Stimulated activated CD4-positive, alpha-beta T cell treated with anti-CD3 and anti-CD28 coated beads, Interleukin-15, amount 100 ng/mL, for 48 hours (primary cell): ENCODE measurements around the gene TMEM185B.
"Not testable (repeated sequence)": the region's sequence is repeated elsewhere in the genome, so short reads cannot be mapped to it uniquely, and the experiment has no call there.

Experiments used
- DNase-seq, 2 donors: peaks; one replicate each; pipeline ENCODE4 v3.0.0-alpha.2; 2020; ENCODE audit warnings: low read depth in 2 of 2

TMEM185B gene

GRCh38 chr2:120223034-120223912 is at the start of gene TMEM185B:
Gene TMEM185B, minus strand, starts transcription at chr2:120223400. Its CDS starts 424 bp downstream, at chr2:120222976.
- DNase-seq = peak; percentile 79 to 86

GRCh38 chr2:120271711-120272379 is 48.6 kb upstream of the TMEM185B start:
- no peak for DNase-seq

- no peak for DNase-seq
Observed at GRCh38 chr2:120269816-120270215, 46.6 kb upstream of the TMEM185B start.

- no peak for DNase-seq
Observed at GRCh38 chr2:120269076-120269744, 46.0 kb upstream of the TMEM185B start.

DNA sequence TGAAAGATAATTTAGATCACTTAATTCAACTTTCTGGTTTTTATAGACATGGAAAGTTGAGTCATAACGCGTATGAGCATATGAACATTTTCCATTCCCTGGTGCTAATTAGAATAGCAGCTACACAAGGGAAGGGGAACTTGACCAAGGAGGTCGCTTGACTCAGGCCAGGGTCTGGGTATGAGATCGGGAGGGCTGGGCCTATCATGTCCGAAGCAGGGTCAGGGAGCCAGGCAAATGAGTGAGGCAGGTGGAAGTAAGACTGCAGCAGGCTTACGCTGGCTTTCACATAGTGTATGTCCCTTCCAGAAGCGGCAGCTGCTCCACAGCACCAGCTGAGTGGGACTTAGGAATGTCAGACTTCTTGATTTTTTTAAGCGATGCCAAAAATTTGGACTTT is 44.1 kb upstream of the TMEM185B start:
- no peak for DNase-seq

DNA sequence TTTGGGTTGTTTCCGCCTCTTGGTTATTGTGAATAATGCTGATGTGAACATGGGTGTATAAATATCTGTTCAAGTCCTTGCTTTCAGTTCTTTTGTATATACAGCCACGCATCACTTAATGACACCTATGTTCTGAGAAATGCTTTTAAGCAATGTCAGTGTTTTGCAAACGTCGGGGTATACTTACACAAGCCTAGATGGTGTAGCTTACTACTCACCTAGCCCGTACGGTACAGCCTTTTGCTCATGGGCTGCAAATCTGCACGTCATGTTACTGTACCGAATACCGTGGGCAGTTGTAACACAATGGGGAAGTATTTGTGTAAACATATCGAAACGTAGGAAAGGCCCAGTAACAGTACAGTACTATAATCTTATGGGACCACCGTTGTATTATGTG is 41.8 kb upstream of the TMEM185B start:
- no peak for DNase-seq

- DNase-seq = no peak
Observed at GRCh38 chr2:120262761-120263428, 39.7 kb upstream of the TMEM185B start.

DNA sequence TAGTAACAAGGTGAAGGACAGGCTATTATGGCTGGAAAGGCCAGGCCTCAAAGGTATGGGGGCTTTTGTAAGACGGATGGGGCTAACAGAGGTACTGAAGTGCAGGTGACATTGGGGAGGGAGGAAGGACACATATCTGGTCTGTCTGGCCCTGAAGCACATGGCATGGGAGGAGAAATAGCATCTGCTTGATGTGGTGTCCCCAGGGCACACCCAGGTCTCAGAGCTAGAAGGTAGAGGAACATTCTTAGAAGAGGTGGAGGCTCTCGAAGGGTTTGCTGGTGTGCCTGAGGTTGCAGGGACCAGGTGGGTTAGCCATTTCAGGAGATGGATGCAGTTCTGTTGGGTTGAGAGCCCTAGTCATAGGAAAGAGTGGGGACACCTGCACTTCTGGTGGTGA is 39.0 kb upstream of the TMEM185B start:
- DNase-seq = no peak

DNA sequence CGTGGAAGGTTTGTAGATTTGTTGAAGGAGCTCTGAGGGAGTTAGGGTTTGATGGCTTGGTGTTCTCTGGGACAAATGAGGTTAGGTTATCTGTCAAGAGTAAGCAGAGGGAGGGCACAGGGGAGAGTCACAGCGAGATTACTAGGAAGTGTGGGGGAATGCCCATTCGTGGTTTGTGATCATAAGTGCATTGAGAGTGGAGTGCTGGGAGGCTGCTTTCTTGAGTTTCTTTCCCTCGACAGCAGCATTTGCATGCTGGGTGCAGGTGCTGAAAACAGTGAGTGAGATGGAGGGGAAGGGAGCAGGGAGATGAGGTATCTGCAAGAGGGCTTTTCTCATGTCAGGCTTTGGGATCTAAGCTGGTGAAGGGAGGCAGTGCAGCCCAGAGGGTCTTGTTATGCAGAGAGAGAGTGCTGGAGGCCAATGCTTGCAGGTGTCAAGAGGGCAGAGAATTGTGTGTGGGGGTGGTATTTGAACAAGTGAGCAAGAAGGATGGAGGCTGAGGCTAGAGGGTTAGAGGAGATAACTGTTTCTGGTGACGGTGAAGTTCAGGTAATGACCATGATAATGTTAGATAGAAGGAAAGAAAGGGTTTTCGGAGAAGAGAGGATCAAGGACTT is 38.3 kb upstream of the TMEM185B start:
- peak; percentile 50 to 56 for DNase-seq

- DNase-seq = no peak
Observed at GRCh38 chr2:120260736-120261135, 37.5 kb upstream of the TMEM185B start.

GRCh38 chr2:120259939-120260338 is 36.7 kb upstream of the TMEM185B start:
- not testable (repeated sequence) for DNase-seq

DNA sequence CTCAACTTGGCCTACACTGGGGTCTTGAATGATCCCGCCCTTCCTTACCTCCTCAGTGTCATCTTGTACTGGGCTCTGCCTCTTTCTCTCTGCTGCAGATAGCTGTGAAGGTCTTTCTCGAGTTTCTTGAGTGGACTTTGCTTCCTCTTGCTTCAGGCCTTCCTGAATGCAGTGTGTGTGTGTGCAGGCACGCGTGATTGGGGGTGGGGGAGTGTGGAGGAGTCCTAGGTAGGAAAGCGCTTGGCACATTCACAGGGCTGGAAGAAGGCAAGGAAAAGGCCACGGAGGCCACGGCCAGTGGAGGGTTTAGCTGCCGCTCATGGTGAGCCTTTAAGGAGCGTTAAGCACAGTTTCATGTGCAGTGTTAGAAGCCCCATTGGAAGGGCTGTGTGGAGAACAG is 35.0 kb upstream of the TMEM185B start:
- DNase-seq = no peak

GRCh38 chr2:120257522-120257921 is 34.3 kb upstream of the TMEM185B start:
- DNase-seq = no peak

GRCh38 chr2:120256651-120257000 is 33.4 kb upstream of the TMEM185B start:
- DNase-seq = no peak

- DNase-seq = no peak
Observed at GRCh38 chr2:120255986-120256650, 32.9 kb upstream of the TMEM185B start.

GRCh38 chr2:120255071-120255470 is 31.9 kb upstream of the TMEM185B start:
- no peak for DNase-seq

DNA sequence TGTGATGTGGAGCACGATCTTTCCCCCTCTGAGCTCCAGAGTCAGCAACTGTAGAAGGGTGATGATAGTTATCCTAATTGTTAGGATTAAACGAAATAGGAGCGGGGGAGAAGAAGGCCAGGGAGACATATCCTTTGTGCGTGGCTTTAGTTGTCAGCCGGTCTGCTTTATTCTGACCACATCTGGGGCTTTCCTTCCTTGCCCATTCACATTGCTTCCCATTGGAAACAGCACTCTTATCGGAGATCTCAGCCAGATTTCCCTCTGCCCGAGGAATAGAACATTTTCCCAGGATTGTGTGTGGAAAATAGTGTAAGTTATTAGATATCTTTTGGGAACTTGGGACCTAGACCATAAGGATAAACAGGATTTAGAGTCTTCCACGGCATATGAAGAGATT is 31.0 kb upstream of the TMEM185B start:
- no peak for DNase-seq

GRCh38 chr2:120253021-120253882 is 30.1 kb upstream of the TMEM185B start:
- DNase-seq = no peak

DNA sequence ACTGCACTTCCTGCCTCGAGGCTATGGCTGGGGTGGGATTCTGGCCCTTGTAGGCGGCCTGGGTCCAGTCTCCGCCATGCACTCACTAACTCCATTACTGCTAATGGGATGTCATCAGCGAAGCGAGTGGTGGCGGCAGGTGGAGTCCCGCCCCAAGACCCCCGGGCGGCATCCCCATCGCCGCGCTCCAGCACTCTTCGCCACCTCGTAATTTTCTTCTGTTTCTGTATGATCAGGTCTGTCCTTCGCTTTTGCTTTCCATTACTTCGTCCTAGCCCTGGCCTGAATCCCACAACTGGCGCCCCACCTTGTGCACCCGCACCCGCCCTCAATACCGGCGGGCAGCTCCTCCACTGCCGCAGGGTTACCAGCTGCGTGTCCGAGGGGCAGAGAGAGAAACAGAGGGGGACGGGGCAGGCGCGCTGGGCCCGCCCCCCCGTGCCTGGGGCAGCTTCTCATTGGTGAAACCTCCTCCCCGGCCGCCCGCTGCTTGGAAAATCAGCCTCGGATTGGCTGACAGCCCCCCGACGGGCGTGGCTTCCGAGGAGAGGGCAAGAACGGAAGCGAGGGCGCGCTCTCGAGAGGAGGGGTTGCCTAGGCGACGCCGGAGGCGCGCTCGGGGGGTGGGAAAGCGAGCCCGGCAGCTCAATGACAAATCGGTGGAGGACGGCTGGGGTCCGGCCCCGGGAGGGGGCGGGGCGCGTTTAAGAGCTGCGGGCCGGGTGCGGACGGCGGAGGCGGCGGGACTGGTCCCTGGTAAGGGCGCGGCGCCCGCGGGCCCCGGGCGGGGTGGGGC is 29.2 kb upstream of the TMEM185B start, which contains the start of gene RALB:
Gene RALB (plus strand): TSS at position 628 of the 796 bp plus-strand sequence. CDS start 25,813 bp downstream, outside the sequence.
- DNase-seq = peak; percentile 97 to 99
